Liver (tissue), 9 donors: ENCODE results near the gene KCTD19. TPM values are rescaled to one million over a fixed set of nuclear protein-coding genes. Genes with fewer than 3 reads are reported as not detected.

ENCODE experiments used
- DNase-seq: peaks from one replicate; pipeline ENCODE4 v3.0.0-alpha.2; 2017; ENCODE audit warnings: low spot score
- H3K27ac ChIP-seq, 2 donors: one replicate each; pipeline ENCODE4 v1.7.0; 2013; ENCODE audit warnings: inconsistent platforms in 2 of 2, low read length in 2 of 2, control low read depth in 1 of 2, low read depth in 1 of 2, mild to moderate bottlenecking in 1 of 2
- H3K27me3 ChIP-seq, 4 donors: one replicate each; pipeline versions ENCODE4 v1.6.1 to v1.7.0; 2013; ENCODE audit warnings: low read length in 3 of 4, inconsistent platforms in 1 of 4, mild to moderate bottlenecking in 1 of 4, moderate library complexity in 1 of 4; ENCODE audit not compliant: control insufficient read depth in 4 of 4, insufficient read depth in 4 of 4
- H3K36me3 ChIP-seq, 4 donors: one replicate each; pipeline versions ENCODE4 v1.6.1 to v1.7.0; 2013; ENCODE audit warnings: low read length in 3 of 4, mild to moderate bottlenecking in 3 of 4, low read depth in 1 of 4, moderate library complexity in 1 of 4; ENCODE audit not compliant: control insufficient read depth in 4 of 4, insufficient read depth in 3 of 4
- H3K4me1 ChIP-seq, 4 donors: one replicate each; pipeline versions ENCODE4 v1.6.1 to v1.7.0; 2013; ENCODE audit warnings: low read length in 3 of 4, mild to moderate bottlenecking in 3 of 4, moderate library complexity in 1 of 4; ENCODE audit not compliant: control insufficient read depth in 4 of 4, insufficient read depth in 4 of 4
- H3K4me3 ChIP-seq, 3 donors: one replicate each; pipeline versions ENCODE4 v1.6.1 to v1.7.0; 2013; ENCODE audit warnings: low read length in 3 of 3, control low read depth in 1 of 3, low read depth in 1 of 3, mild to moderate bottlenecking in 1 of 3
- H3K9ac ChIP-seq, 2 donors: one replicate each; pipeline ENCODE4 v1.7.0; 2013; ENCODE audit warnings: low read length in 2 of 2, mild to moderate bottlenecking in 2 of 2, moderate library complexity in 2 of 2, control low read depth in 1 of 2, low read depth in 1 of 2
- H3K9me3 ChIP-seq, 4 donors: one replicate each; pipeline versions ENCODE4 v1.6.1 to v1.7.0; 2013; ENCODE audit warnings: low read length in 3 of 4; ENCODE audit not compliant: control insufficient read depth in 4 of 4
- ATF3 ChIP-seq: IDR thresholded peaks from 2 replicates; pipeline ENCODE4 v1.6.1; 2016; ENCODE audit warnings: antibody characterized with exemption
- EGR1 ChIP-seq, 2 donors: IDR thresholded peaks; 2 replicates each; pipeline ENCODE4 v1.6.1; 2016 to 2018; ENCODE audit warnings: antibody characterized with exemption in 2 of 2, low read depth in 2 of 2
- FOXA1 ChIP-seq: IDR thresholded peaks from 2 replicates; pipeline ENCODE4 v1.6.1; 2016; ENCODE audit warnings: antibody characterized with exemption
- FOXA2 ChIP-seq: IDR thresholded peaks from 2 replicates; pipeline ENCODE4 v1.6.1; 2016; ENCODE audit warnings: antibody characterized with exemption
- GABPA ChIP-seq, 2 donors: IDR thresholded peaks in 1 of 2; conservative IDR thresholded peaks in 1 of 2; 2 replicates each; pipeline ENCODE4 v1.6.1; 2016; ENCODE audit warnings: antibody characterized with exemption in 2 of 2, mild to moderate bottlenecking in 1 of 2, moderate library complexity in 1 of 2
- HNF4A ChIP-seq, 2 donors: conservative IDR thresholded peaks; 2 replicates each; pipeline ENCODE4 v1.6.1; 2016; ENCODE audit warnings: antibody characterized with exemption in 2 of 2, mild to moderate bottlenecking in 2 of 2
- HNF4G ChIP-seq: IDR thresholded peaks from 2 replicates; pipeline ENCODE4 v1.6.1; 2016; ENCODE audit warnings: antibody characterized with exemption
- JUND ChIP-seq, 2 donors: IDR thresholded peaks; 2 replicates each; pipeline ENCODE4 v1.6.1; 2016; ENCODE audit warnings: antibody characterized with exemption in 2 of 2
- NR2F2 ChIP-seq: IDR thresholded peaks from 2 replicates; pipeline ENCODE4 v1.6.1; 2016; ENCODE audit warnings: antibody characterized with exemption
- RAD21 ChIP-seq, 2 donors: IDR thresholded peaks; 2 replicates each; pipeline ENCODE4 v1.6.1; 2016; ENCODE audit warnings: antibody characterized with exemption in 2 of 2, mild to moderate bottlenecking in 2 of 2
- REST ChIP-seq: IDR thresholded peaks from 2 replicates; pipeline ENCODE4 v1.6.1; 2016; ENCODE audit warnings: antibody characterized with exemption, mild to moderate bottlenecking
- RXRA ChIP-seq, 2 donors: IDR thresholded peaks; 2 replicates each; pipeline ENCODE4 v1.6.1; 2017 to 2018; ENCODE audit warnings: antibody characterized with exemption in 2 of 2, mild to moderate bottlenecking in 1 of 2
- SP1 ChIP-seq: IDR thresholded peaks from 2 replicates; pipeline ENCODE4 v1.6.1; 2018; ENCODE audit warnings: antibody characterized with exemption, mild to moderate bottlenecking
- TAF1 ChIP-seq: conservative IDR thresholded peaks from 2 replicates; pipeline ENCODE4 v1.6.1; 2016; ENCODE audit warnings: antibody characterized with exemption, mild to moderate bottlenecking
- YY1 ChIP-seq: IDR thresholded peaks from 2 replicates; pipeline ENCODE4 v1.6.1; 2016; ENCODE audit warnings: antibody characterized with exemption, mild to moderate bottlenecking
- ZBTB33 ChIP-seq: IDR thresholded peaks from 2 replicates; pipeline ENCODE4 v1.6.1; 2016; ENCODE audit warnings: antibody characterized with exemption
- WGBS: extraction: QIAGEN DNeasy Blood & Tissue Kit; methylation state at CpG from one replicate; pipeline ENCODE4 v1.1.7; 2013; 5-methylcytosine and 5-hydroxymethylcytosine counted together
- polyA plus RNA-seq, 2 donors: library from polyadenylated mRNA; stranded (reverse) in 1 of 2; unstranded in 1 of 2; fragments of 200-250 nt in 1 of 2; fragments of >200 nt in 1 of 2; fragmentation: Nextera tagmentation in 1 of 2; extraction: Ambion mirVana in 1 of 2; gene quantifications; one replicate each; pipeline versions ENCODE4 v1.2.1 to v1.2.3, GENCODE V29; 2013 to 2015
- total RNA-seq, 2 donors: library from RNA; depleted of rRNA; stranded (reverse); fragments of >200 nt; gene quantifications; one replicate each; pipeline ENCODE4 v1.2.3, GENCODE V29; 2014
- TF ChIP-seq, protein P1 (sequence below): fragments of 150-350 bp; IDR thresholded peaks from 2 replicates; pipeline ENCODE4 v1.5.1; 2017; ENCODE audit warnings: improper control_type of control experiment, low read depth, low read length; ENCODE audit not compliant: missing input control
- TF ChIP-seq, protein P2 (sequence below): IDR thresholded peaks from 2 replicates; pipeline ENCODE4 v1.6.1; 2016; ENCODE audit warnings: antibody characterized with exemption
- donor health status: healthy.
- donor health status: healthy.
- donor health status: healthy.
- donor health status: healthy.
- donor health status: healthy.

The KCTD19 gene
- total and polyA plus RNA-seq, 4 donors: 0.28 TPM; not detected in 3

DNA sequence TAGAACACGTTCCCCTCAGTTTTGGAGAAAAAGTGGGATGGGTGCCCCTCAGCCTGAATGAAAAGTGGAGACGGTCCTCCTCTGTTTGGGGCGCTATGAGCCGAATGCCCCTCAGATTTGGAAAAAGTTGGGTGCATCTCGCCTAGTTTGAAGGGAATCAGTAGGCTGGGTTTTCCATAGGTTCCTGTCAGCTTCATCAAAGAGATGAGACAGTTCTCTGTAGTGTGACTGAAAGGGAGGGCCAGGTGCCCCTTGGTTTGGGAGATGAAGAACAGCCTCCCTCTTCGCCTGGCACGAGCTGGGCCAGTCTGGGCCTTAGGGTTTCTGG is 78.5 kb downstream of the KCTD19 start:
- Histone ChIP-seq H3K27me3 (peaks cover 0 to 13% (median 1%) of the 10 kb centered on the region in 4 donors), H3K9me3 (no peaks in the 10 kb centered on the region), H3K4me1 (peaks cover 17 to 44% (median 31%) of the 10 kb centered on the region in 4 donors), H3K9ac (no peak overlapping the region), H3K4me3 (peak overlapping the region in 1 of 3 donors; percentile 43), H3K36me3 (no peaks in the 10 kb centered on the region), H3K27ac (no peak overlapping the region)
- 10% methylated on average over 7 of the region's 7 CpGs for WGBS
- TF ChIP-seq RAD21 (IDR thresholded peaks at IDR 0.05): no peak
- no peak for DNase-seq

DNA sequence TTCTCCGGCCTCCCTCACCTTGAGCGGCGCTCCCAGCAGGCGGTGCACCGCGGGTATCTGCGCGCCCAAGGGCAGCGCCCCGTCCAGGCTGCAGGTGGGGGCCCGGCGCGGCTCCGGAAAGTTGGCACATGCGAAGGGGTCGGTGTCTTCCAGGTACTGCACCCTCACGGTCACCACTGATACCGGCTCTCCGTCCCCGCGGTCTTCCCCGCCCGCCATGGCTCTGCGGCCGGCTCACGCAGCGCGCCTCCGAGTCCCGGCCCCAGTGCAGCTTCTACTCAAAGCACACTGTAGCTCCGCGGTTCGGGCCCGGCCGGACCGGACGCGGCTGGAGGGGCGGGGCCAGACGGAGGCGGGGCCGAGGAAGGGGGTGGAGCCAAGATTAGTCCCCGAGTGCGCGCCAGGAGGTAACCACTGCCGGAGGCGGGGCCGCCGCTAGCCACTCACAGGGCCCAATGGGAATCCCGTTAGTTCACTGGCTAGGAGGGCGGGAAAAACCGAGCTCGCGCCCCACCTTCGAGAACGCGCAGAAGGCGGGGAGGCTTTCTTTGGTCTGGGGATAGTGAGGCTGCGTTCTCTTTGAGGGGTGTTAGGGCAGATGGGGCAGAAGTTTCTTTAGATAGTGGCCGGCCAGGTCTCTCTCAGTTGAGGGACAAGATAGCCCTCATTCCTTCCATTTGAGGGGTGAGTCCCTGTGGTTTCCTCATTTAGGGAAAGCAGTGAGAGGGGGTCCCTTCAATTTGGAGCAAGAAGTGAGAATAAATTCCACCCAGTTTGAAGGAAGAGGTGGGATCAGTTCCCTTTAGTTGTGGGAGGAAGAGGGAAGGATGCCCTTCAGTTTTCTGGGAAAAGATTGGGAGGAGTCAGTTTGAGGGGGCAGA is 79.1 kb downstream of the KCTD19 start, which contains the start of gene FHOD1:
FHOD1 (minus strand) TSS at position 290 of the 881 bp plus-strand sequence; CDS start at position 219, 71 bp downstream.
- Histone ChIP-seq H3K27ac (peak within 1 kb of the TSS; percentile 85 to 88), H3K9ac (peak within 1 kb of the TSS; percentile 45 to 66), H3K4me3 (peak within 1 kb of the TSS; percentile 57 to 62 (median 59)), H3K9me3 (no peaks in the 10 kb centered on the region), H3K27me3 (peaks cover 0 to 13% (median 1%) of the 10 kb centered on the region in 4 donors), H3K4me1 (peaks cover 17 to 45% (median 31%) of the 10 kb centered on the region in 4 donors), H3K36me3 (no peaks in the 10 kb centered on the region)
- DNase-seq: peak; percentile 99
- TF ChIP-seq SP1 (peak; percentile 49), NR2F2 (no peak), RXRA (IDR thresholded peaks at IDR 0.05) (no peak), HNF4A (conservative IDR thresholded peaks at IDR 0.05) (no peak), YY1 (no peak), HNF4G (no peak), FOXA2 (no peak), EGR1 (IDR thresholded peaks at IDR 0.05; ENCODE audit: low read depth in 2 of 2) (no peak), ATF3 (no peak), RAD21 (IDR thresholded peaks at IDR 0.05) (peak in 1 of 2 donors; percentile 10), GABPA (IDR thresholded peaks at IDR 0.05 in 1 of 2, conservative IDR thresholded peaks at IDR 0.05 in 1 of 2) (peak in 1 of 2 donors; percentile 44), TAF1 (peak; percentile 34), ZBTB33 (peak; percentile 90), REST (no peak), JUND (IDR thresholded peaks at IDR 0.05) (no peak), FOXA1 (no peak)
- TF ChIP-seq, protein P1, sequence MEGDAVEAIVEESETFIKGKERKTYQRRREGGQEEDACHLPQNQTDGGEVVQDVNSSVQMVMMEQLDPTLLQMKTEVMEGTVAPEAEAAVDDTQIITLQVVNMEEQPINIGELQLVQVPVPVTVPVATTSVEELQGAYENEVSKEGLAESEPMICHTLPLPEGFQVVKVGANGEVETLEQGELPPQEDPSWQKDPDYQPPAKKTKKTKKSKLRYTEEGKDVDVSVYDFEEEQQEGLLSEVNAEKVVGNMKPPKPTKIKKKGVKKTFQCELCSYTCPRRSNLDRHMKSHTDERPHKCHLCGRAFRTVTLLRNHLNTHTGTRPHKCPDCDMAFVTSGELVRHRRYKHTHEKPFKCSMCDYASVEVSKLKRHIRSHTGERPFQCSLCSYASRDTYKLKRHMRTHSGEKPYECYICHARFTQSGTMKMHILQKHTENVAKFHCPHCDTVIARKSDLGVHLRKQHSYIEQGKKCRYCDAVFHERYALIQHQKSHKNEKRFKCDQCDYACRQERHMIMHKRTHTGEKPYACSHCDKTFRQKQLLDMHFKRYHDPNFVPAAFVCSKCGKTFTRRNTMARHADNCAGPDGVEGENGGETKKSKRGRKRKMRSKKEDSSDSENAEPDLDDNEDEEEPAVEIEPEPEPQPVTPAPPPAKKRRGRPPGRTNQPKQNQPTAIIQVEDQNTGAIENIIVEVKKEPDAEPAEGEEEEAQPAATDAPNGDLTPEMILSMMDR: no peak
- TF ChIP-seq, protein P2, sequence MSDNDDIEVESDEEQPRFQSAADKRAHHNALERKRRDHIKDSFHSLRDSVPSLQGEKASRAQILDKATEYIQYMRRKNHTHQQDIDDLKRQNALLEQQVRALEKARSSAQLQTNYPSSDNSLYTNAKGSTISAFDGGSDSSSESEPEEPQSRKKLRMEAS: no peak
- 2% methylated on average over 60 of the region's 60 CpGs for WGBS
